GM19455 (cell line): ENCODE measurements around the gene CLECL1.
"Not testable (repeated sequence)": the region's sequence is repeated elsewhere in the genome, so short reads cannot be mapped to it uniquely, and the experiment has no call there.

Source experiments
- ATAC-seq: cut with Tn5 transposase; IDR thresholded peaks from one replicate; pipeline ENCODE4 v1.9.1; 2021; ENCODE audit not compliant: unreplicated experiment

The CLECL1 gene

DNA sequence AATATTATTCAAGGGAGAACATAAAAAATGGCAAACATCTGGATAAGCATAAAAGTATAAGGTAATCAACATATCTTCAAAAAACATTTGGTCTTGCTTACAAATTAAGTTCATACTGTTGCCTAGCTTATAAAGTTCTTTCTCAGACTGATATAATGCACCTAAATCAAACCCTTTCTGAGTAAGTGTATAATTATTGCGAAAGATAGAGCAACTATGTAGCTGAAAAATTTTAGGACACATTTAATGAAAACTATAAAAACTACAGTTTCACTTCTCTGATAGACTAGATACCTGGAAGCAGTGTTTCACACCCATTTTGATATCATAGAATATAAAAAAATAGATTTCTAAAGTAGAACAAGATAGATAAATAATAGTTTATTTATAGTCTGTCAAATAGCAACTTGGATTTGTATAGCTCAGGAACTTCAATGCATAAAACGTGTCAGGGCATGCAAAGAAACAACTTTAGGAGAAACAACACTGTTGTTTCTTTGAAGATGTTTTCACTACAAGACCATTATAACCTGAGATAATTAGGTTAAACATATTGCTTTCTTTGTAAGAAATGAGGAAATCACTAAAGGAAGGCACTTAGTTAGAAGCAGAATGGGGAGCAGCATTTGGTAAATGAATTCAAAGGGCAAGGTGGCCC, 7.6 kb downstream of the CLECL1 start:
- ATAC-seq = no peak

DNA sequence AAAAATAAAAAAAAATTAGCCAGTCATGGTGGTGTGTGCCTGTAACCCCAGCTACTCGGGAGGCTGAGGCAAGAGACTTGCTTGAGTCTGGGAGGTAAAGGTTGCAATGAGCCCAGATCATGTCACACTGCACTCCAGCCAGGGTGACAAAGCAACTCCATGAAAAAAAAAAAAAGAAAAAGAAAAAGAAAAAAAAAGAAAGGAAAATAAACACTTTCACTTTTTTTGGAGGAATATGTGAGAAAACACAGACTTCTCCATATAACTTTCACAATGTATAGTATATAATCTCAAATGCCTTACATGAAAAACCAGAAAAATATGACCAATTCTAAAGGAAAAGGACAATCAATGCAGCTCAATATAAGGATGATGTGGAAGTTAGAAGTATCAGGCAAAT, 8.9 kb downstream of the CLECL1 start:
- ATAC-seq = no peak

DNA sequence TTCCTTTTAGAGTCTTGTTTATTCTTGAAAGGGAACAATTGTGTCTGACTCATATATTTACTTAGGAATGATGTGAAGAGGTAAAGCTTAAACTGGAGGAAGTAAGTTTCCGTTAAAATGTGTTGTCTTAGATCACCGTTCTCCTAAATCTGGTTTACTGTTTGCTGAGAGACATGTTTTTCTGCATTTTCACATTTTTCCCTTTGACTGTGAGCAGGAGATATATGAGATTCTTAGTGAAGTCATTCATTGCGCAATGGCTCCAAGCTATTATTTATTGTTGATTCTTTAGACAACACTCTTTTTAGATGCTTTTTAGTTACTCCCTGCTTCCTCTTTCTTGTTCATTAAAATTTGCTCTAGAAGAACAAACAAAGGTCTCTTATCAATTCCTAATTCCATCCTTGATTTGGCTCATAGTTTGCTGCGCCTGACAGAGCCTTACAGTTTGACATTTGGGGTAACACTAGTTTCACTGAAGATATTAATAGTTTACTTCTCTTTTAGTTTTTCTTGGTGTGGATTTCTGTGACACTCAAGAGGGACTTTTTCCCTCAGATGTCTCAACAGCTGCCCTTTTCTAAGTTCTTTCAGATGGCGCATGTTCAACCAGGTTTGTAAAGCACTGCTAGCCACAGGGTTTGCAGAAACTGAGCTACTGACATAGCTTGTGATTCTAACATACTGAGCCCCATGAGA, 11.4 kb downstream of the CLECL1 start:
- ATAC-seq = peak; percentile 47

DNA sequence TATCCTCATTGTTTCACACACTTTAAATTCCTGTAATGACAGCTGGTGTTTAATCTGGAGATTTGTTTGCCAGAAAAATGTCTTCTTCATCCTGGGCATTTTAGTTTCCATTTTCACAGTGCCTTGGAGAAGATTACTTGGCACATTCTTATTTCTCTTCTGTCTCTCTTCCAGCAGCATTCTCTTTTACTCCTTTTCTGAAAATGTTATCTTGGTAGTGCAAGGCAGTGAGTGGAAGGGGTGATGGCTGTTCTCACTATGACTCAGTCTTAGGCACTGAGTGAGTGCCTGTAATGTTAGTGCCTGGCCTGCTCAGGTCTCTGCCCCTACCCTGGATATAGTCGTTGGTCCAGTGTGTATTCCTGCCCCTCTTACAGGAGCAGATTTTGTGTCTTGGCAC, 13.1 kb downstream of the CLECL1 start:
- ATAC-seq = no peak

DNA sequence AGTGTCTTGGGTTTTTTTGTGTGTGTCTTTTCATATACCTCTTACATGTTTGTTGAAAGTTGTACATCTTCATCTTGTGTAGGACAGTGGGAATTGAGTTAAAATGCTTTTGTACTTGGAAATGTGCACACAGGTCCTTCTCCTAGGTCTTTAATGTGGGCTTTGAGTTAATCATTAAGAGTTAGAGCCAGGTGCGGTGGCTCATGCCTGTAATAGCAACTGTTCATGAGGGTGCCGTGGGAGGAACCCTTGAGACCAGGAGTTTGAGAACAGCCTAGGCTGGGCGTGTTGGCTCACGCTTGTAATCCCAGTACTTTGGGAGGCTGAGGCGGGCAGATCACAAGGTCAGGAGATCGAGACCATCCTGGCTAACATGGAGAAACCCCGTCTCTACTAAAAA, 13.9 kb downstream of the CLECL1 start:
- ATAC-seq = no peak

DNA sequence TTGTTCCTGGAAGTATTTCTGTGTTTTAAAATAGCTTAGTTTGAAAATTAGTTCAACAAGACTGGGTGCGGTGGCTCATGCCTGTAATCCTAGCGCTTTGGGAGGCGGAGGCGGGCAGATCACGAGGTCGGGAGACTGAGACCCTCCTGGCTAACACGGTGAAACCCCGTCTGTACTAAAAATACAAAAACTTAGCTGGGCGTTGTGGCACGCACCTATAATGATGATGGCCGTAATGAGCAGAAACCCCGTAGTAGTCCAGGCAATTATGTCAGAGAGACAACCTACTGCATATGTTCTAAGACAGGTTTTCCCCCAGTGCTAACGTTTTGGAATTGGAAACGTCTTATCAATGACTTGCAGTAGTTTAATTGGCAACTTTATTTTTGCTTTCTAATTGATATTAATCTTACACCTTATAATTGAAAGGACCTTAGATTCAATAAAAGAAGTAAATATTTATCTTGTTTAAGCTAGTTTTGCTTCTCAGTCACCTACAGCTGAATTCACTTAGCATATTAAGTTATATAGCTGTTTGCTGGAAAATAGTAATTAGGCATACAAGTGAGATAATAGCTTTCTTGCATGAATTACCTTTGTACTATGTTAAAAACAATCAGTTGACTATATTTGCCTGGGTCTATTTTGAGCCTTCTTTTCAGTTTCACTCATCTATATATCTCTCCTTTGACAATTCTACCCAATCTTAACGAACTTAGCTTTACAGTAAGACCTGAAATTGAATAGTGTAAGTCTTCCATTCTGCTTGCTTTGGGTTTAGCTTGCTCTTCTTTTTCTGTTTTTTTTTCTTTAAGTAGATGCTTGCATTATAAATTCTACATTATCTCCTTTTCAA, 15.6 kb downstream of the CLECL1 start:
- ATAC-seq = no peak

DNA sequence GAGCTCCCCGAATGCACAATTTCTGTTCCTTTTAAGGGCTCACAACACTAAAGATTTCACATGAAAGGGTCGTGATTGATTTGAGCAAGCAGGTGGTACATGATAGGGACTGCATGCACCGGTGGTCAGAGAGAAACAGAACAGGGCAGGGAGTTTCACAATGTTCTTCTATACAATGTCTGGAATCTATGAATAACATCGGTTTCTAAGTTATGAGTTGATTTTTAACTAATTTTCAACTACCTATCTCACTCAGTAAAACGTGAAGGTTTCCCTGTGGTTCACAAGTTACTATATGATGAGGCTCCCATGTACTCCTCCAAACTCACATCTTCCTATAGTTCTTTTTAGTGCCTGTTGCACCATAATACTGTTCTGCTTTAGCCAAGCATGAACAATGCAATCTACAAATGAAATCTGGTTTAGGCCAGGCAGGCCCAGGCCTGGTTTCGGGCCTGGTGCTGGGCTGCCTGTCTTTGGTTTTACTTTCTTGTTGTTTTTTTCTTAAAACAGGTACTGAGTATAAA, 19.8 kb downstream of the CLECL1 start:
- peak; percentile 76 for ATAC-seq

DNA sequence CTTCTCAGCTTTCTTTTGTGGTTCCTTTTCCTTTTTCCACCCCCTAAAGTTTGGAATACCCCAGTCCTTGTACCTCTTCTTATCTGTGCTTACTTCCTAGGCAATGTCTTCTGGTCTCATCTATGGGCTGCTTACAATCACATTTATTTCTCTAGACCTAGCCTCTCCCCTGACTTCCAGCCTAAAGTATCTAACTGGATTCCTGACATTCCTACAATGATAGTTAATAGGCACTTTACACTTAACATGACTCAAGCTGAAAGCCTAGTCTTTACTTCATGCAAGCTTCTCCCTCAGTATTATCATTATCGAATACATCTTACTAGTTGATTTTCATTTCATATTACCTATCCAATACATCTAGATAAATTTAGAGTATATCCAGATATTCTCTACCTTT, 21.2 kb downstream of the CLECL1 start:
- no peak for ATAC-seq

DNA sequence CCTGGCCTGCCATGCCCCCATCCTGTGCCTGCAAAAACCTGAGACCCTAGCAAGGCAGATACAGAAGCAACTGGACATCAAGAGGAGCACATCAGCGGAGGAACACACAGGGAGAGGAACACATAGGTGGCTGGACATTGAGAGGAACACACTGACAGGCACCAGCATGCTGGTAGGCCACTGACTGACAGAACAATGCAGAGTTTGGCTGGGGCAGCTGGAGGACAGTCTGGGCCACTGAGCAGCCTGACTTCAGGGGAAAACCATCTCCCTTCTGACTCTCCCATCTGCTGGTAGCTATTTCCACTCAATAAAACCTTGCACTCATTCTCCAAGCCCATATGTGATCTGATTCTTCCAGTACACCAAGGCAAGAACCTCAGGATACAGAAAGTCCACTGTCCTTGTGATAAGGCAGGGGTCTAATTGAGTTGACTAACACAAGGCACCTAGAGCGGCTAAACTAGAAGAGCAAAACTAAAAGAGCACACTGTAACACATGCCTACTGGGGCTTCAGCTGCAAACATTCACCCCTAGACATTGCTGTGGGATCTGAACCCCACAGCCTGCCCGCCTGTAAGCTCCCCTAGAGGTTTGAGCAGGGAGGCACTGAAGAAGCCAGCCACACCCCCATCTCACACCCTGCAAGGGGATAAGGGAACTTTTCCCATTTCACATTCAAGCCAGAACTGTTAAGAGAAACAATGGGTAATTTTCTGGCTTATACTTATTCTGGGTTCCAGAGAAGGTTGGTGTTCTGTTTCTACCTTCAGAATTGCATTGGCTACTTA, 22.1 kb downstream of the CLECL1 start:
- ATAC-seq = no peak

DNA sequence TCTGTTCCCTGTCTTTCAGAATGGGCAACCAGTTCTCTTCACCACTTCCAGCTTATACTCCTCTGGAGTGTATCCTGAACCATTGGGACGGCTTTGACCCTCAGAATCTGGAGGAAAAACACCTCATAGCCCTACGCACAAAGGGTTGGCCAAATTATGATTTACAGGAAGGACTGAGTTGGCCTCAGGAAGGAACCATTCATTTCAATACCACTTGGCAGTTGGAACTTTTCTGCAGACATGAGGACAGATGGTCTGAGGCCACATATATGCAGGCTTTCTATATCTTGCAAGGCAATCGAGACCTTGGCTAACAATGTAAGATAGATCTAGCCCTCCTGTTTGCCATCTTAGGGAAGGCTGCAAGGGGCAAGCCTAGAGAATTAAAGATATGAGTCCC, 24.0 kb downstream of the CLECL1 start:
- ATAC-seq = no peak

DNA sequence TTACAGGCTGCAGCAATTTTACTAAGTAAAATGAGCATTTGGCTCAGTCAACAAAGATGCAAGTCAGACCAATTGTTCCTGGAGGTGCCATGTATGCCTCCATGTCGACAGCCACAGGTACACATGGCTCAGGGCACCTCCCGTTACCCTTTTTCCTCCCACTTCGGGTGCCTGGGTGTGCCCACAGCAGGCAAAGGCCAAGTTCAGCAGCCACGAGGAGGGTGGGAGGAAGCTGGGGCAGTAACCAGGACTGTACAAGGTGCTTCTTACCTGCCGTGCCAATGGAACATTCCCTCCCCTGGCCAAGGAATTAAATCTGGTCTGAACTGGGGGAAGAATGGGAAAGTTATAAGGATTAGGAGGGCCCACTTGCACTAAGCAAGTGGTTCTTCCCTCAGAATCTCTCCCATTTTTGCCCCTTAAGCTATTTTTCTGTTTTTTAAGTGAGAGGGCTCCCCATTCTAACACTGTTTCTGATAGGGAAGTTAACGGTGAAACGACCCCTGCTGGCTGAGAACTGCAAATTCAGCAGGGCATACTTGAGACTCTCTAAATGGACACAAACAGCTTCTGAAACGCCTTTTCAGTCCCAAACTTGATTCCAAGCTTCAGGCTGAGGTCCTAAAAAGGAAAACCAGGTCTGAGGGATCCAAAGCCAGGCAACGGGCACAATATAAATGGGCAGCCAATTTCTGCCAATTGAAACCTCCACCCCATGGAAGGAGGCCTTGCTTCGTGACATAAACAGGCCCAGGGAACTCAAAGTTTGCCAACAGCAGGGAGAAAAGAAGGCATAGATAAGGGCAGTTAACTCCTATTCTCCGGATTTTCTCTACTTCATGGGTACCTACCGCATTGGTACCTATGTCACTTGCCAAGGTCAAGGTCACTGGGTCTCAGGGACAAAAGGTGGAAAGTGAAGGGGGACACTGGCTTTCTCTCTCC, 24.8 kb downstream of the CLECL1 start:
- no peak for ATAC-seq

DNA sequence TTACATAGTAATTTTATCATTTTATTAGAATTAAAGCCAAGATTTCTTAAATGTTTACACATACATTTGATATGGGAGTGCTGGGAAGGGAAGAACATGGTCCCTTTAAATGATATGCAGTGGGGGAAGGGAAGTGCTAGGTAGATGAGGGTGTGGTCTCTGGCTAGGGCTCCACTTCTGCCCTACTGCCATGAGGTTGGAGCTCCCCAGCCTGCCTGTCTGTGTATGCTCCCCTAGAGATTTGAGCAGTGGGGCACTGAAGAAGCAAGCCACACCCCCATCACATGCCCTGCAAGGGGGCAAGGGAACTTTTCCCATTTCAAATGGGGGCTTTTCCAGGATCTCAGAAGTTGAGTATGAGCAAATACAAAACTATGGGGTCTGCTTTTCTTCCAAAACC, 25.5 kb downstream of the CLECL1 start:
- no peak for ATAC-seq

DNA sequence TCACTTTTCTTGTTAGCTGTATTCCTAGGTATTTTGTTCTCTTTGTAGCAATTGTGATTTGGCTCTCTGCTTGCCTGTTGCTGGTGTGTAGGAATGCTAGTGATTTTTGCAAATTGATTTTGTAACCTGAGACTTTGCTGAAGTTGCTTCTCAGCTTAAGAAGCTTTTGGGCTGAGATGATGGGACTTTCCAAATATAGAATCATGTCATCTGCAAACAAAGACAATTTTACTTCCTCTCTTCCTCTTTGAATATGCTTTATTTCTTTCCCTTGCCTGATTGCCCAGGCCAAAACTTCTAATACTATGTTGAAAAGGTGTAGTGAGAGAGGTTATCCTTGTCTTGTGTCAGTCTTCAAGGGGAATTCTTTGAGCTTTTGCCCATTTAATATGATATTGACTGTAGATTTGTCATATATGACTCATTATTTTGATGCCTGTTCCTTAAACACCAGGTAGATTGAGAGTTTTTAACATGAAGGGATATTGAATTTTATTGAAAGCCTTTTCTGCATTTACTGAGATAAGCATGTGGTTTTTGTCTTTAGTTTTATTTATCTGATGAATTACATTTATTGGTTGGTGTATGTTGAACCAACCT, 26.7 kb downstream of the CLECL1 start:
- no peak for ATAC-seq

DNA sequence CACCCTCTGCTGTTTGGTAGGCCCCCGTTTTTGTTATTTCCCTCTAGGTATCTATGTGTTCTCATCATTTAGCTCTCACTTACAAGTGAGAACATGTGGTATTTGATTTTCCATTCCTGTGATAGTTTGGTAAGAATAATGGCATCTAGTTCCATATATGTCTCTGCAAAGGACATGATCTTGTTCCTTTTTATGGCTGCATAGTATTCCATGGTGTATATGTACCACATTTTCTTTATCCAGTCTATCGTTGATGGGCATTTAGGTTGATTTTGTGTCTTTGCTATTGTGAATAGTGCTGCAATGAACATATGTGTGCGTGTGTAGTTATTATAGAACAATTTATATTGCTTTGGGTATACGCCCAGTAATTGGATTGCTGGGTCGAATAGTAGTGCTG, 28.3 kb downstream of the CLECL1 start:
- ATAC-seq = not testable (repeated sequence)

DNA sequence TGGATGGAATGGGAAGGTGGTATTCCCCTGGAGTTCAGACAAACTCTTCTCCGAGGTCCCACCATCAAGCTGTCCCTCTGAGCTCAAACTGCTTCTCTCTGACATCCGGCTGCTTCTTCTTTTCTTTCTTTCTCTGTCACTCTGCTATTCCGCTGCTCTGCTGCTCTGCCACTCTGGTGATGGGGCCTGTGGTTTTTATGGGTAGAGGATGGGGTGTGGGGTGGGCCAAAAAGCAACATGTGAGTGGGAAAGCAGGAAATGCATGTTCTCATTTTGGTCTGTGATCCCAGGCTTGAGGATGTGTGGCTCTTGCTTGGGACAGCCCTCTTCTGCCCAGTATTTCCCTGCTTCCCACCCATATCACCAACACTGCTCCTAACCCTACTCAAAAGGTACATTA, 30.6 kb downstream of the CLECL1 start:
- ATAC-seq = no peak

DNA sequence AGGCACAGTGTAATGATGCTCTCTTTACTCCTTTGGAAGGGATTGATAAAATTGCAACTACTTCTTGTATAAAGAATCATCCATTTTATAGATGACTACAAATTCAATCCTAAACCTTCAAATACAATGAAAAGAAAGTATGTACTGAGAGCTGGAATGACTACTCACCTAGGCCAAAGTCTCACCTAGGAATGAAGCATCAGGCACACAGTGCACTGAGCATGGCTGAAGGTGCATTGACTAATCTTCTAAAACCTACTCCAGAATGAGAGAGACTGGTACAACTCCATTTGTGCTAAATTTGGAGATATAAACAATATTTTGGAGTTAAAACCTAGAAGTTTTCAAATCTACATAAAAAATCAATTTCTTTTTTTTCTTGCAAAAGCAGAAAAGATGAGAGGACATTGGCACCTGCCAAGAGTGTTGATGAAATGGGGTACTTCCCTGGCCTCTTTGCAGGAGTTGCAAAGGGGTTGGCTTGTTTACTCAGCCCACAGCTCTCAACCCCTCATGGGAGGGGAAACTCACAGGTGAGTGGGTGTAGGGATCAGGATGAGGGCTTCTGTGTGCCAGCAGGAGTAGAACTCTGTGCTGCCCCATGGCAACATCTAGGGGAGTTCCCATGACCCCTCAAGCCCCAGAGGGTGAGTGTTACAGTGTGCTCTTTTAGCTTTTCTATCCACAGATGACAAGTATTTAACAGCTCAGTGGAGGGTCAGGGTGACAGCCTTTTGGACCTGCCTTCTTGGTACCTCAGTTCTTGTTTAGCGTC, 31.3 kb downstream of the CLECL1 start:
- no peak for ATAC-seq

DNA sequence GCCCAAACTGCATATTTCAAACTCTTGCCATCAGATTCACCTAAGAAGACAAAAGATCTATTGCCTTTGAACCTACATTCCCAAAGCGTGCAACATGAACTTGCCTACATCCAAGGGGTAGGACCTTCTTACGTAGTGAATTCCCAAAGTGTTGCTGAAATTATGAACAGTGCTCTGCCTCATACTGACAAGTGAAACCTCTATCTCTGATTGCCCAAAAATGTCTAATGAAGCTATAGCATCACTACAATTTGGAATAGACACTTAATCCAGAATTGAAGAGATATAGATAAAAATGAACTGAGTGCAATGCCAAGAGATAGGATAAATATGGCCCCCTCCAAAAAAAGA, 32.3 kb downstream of the CLECL1 start:
- ATAC-seq = no peak

DNA sequence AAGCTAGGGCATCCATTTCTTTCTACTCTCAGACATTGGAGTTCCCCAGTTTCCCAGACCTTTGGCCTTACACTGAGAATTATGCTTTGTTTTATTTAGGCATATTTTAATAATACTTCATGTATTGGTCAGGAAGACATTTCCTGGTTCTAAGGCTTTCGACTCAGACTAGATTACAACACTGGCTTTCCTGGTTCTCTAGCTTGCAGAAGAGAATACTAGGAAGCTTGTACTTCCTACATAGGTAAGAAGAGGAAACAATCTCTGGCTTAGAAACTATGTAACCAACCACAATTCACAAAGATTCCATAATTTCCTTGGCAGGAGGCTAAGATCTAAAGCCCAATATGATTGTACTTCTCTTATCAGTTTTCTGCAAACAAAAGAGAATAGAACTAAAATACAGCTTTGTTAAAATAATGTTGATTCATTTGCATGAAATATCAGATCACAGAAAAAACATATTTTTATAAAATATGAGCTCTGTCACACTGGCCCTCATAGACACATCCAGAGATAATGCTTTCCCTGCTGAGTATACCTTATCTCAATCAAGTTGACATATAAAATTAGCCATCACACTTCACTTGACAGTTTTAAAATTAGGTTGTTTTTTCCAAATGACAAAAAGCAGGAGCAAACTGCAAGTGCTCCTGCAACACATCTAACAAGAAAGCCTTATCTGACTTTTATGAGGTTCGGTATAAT, 32.8 kb downstream of the CLECL1 start:
- no peak for ATAC-seq
